Lower leg skin (tissue), 4 donors: ENCODE data around the gene NUCB1. TPM values are rescaled to one million over a fixed set of nuclear protein-coding genes. Genes with fewer than 3 reads are reported as not detected.

ENCODE experiments used
- DNase-seq, 2 donors: peaks; one replicate each; pipeline ENCODE4 v3.0.0-alpha.2; 2019; ENCODE audit warnings: low spot score in 2 of 2
- H3K4me3 ChIP-seq: fragments of 200-600 bp; sonication (generic); 2 replicates; pipeline ENCODE4 v1.5.1; 2017; ENCODE audit warnings: mild to moderate bottlenecking, low read depth; ENCODE audit not compliant: poor library complexity, severe bottlenecking
- CTCF ChIP-seq, 3 donors: fragments of 450-650 bp; IDR thresholded peaks; one replicate each; pipeline ENCODE4 v1.5.1; 2016; ENCODE audit warnings: antibody characterized with exemption in 3 of 3, mild to moderate bottlenecking in 3 of 3, moderate library complexity in 2 of 3
- POLR2A ChIP-seq, 2 donors: fragments of 450-650 bp; IDR thresholded peaks; one replicate each; pipeline ENCODE4 v1.6.1; 2016 to 2017; ENCODE audit warnings: antibody characterized with exemption in 2 of 2, mild to moderate bottlenecking in 1 of 2, moderate library complexity in 1 of 2
- WGBS, 2 donors: methylation state at CpG; one replicate each; pipeline ENCODE4 v1.1.5; 2018; 5-methylcytosine and 5-hydroxymethylcytosine counted together
- intact Hi-C: fragments of 100-400 bp; cut with DNase I; formaldehyde crosslinking; loops from one replicate; pipeline ENCODE4 v1.15.0; 2023; ENCODE audit warnings: low total_unique reads
- total RNA-seq, 4 donors: library from RNA; depleted of rRNA; stranded (reverse); fragments of >200 nt; gene quantifications; one replicate each; pipeline ENCODE4 v1.1.0, GENCODE V29; 2016

The NUCB1 gene
- total RNA-seq, 4 donors from 2014 or later = 162 to 269 (median 189) TPM

- TF ChIP-seq CTCF (IDR thresholded peaks at IDR 0.05) = no peak
- no peak for TF ChIP-seq POLR2A (IDR thresholded peaks at IDR 0.05)
- 57 to 75% methylated on average over 3 of the region's 3 CpGs for WGBS, 2 donors
- DNase-seq = no peak
- H3K4me3 ChIP-seq = no peak overlapping the region
- intact Hi-C loops = no loop called here
Measured at GRCh38 chr19:48950159-48950558, 50.0 kb downstream of the NUCB1 start.

GRCh38 chr19:48950830-48951519 lies 50.9 kb downstream of the NUCB1 start:
- WGBS, 2 donors = 61 to 65% methylated on average over 9 of the region's 9 CpGs
- H3K4me3 ChIP-seq = no peak overlapping the region
- no peak for TF ChIP-seq CTCF (IDR thresholded peaks at IDR 0.05)
- intact Hi-C loops = no loop called here
- no peak for DNase-seq

GRCh38 chr19:48953141-48953540 lies 53.0 kb downstream of the NUCB1 start:
- no peak for DNase-seq
- intact Hi-C loops = no loop called here
- 82 to 85% methylated on average over 4 of the region's 4 CpGs for WGBS, 2 donors
- H3K4me3 ChIP-seq = no peak overlapping the region
- no peak for TF ChIP-seq POLR2A (IDR thresholded peaks at IDR 0.05)
- TF ChIP-seq CTCF (IDR thresholded peaks at IDR 0.05) = no peak

GRCh38 chr19:48953990-48954594 lies 54.0 kb downstream of the NUCB1 start:
- WGBS, 2 donors = 50 to 59% methylated on average over 11 of the region's 11 CpGs
- H3K4me3 ChIP-seq = no peak overlapping the region
- intact Hi-C loops = no loop called here
- DNase-seq = no peak
- TF ChIP-seq CTCF (IDR thresholded peaks at IDR 0.05) = no peak
- TF ChIP-seq POLR2A (IDR thresholded peaks at IDR 0.05) = no peak

GRCh38 chr19:48954595-48955307 lies 54.6 kb downstream of the NUCB1 start, which contains the start of gene BAX:
Gene BAX (plus strand): TSS chr19:48954875. CDS start chr19:48954929, 54 bp downstream.
- intact Hi-C loops = no loop called here
- no peak for TF ChIP-seq CTCF (IDR thresholded peaks at IDR 0.05)
- TF ChIP-seq POLR2A (IDR thresholded peaks at IDR 0.05) = no peak
- peak; percentile 93 to 99 for DNase-seq
- WGBS, 2 donors = 1 to 2% methylated on average over 40 to 41 of the region's 71 CpGs
- peak within 1 kb of the TSS; percentile 61 for H3K4me3 ChIP-seq
